ENCODE measurements around the gene ESRRG.

GRCh38 chr1:216535751-216536150 lies 187.5 kb downstream of the ESRRG start:
- no peak for TF ChIP-seq POLR2A (IDR thresholded peaks at IDR 0.05; ENCODE audit: low read length)
- no peak for TF ChIP-seq GATA1 (IDR thresholded peaks at IDR 0.05; ENCODE audit: low read depth, low read length)
